GM21529 (cell line): ENCODE data around the gene UGT1A4.
"Not testable (repeated sequence)": the region's sequence is repeated elsewhere in the genome, so short reads cannot be mapped to it uniquely, and the experiment has no call there.

Experiments used
- ATAC-seq: cut with Tn5 transposase; IDR thresholded peaks from one replicate; pipeline ENCODE4 v1.9.1; 2021; ENCODE audit not compliant: unreplicated experiment

The UGT1A4 gene

DNA sequence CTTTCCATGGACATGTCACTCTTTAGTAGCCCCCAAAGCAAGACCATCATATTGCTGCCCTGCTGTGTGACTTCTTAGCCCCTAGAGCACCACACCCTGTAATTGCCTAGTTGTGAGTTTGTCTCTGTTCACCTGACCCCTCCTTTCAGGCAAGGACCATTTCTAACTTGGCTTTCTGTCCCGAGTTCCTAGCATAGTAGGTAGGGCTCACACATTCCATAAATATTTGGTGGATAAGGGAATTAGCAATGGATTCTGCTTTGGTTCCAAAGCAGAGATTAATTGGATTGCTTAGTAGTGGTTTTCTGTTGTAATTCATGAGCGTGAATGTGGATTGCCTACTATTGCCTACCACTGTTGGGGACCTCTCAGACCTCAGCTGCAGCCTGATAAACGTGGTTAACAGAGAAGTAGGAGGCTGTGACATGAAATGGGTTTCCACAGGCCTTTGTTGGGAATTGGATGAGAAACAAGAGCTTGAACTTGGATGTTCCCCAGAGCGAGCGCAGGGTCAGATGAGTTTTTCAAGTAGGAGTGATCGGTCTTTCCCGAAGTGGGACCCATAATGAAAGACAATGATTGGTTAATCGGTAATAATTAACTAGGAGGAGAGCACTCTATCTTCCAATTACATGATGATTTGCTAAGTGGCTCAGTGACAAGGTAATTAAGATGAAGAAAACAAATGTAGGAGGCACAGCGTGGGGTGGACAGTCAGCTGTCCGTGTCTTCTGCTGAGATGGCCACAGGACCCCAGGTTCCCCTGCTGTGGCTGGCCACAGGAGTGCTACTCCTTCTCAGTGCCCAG is 28.1 kb downstream of the UGT1A4 start:
- no peak for ATAC-seq

DNA sequence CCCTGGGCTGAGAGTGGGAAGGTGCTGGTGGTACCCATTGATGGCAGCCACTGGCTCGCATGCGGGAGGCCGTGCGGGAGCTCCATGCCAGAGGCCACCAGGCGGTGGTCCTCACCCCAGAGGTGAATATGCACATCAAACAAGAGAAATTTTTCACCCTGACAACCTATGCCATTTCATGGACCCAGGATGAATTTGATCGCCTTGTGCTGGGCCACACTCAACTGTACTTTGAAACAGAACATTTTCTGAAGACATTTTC is 28.7 kb downstream of the UGT1A4 start:
- ATAC-seq, result no peak

DNA sequence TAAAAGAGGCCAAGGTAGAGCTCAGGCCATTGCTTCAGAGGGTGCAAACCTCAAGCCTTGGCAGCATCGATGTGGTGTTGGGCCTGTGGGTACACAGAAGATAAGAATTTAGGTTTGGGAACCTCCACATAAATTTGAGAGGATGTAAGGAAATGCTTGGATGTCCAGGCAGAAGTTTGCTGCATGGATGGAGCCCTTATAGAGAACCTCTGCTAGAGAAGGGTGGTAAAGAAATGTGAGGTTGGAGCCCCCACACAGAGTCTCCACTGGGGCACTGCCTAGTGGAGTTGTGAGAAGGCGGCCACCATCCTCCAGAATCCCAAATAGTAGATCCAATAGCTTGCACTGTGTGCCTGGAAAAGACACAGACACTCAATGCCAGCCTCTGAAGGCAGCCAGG is 32.2 kb downstream of the UGT1A4 start:
- not testable (repeated sequence) for ATAC-seq

DNA sequence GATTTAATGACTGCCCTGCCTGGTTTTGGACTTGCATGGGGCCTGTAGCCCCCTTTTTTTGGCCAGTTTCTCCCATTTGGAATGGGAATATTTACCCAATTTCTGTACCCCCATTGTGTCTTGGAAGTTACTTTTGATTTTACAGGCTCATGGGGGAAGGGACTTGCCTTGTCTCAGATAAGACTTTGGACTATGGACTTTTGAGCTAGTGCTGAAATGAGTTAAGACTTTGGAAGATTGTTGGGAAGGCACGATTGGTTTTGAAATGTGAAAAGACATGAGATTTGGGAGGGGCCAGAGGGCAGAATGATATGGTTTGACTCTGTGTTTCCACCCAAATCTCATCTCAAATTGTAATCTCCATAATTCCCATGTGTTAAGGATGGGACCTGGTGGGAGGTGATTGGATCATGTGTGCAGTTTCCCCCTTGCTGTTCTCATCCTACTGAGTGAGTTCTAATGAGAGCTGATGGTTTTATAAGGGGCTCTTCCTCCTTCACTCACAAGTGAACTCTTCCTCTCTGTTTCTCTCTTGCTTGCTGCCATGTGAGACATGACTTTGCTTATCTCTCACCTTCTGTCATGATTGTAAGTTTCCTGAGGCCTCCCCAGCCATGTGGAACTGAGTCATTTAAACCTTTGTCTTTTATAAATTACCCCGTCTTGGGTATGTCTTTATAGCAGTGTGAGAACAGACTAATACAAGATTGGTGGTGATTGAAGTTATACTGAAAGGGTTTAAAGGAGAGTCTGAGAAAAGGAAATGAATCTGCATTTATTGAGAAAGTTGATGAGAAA is 32.9 kb downstream of the UGT1A4 start:
- ATAC-seq, result not testable (repeated sequence)

DNA sequence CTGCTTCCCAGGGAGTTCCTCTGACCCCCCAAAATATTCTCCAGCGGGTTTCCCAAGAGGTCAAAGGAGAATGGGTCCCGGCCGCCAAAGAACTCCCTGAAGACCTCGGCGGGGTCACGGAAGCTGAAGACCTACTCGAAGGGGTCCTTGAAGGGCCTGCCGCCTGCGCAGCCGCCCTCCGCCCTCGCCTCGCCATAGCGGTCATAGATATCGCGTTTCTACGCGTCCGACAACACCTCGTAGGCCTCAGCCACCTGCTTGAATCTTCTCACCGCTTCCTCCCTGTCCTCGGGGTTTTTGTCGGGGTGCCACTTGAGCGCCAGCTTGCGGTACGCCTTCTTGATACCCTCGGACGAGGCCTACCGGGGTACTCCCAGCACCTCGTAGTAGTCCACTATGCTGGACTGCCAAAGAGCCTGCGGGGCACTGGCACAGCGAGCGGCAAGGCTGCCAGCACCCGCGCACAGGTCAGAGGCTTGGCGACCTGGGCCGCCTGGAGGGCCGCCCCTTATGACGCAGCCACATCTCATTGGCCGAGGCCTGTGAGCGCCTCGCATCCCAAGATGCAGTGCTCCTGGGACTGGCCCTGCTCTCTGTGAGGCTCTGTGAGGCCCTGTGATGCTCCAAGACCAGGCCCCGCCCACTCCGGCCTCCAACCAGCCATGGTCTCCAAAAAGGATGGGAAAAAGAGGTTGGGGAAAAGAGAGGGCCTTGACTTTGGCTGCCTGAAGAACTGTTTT is 36.5 kb downstream of the UGT1A4 start:
- no peak for ATAC-seq

DNA sequence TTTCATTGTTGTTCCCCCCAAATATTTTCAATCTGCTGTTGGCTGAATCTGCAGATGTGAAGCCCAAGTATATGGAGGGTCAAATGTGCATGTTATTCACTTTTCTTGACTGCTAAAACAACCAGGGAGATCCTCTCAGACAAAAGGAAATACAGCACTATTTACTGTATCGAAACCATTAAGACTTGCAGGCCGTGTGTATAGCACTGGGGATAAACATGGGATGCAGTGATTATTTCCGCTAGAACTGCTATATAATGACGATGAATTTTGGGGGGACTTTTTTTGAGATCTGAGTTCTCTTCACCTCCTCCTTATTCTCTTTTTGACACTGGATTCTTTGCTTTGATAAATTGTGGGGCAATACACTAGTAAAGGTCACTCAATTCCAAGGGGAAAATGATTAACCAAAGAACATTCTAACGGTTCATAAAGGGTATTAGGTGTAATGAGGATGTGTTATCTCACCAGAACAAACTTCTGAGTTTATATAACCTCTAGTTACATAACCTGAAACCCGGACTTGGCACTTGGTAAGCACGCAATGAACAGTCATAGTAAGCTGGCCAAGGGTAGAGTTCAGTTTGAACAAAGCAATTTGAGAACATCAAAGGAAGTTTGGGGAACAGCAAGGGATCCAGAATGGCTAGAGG is 38.0 kb downstream of the UGT1A4 start:
- ATAC-seq, result no peak

DNA sequence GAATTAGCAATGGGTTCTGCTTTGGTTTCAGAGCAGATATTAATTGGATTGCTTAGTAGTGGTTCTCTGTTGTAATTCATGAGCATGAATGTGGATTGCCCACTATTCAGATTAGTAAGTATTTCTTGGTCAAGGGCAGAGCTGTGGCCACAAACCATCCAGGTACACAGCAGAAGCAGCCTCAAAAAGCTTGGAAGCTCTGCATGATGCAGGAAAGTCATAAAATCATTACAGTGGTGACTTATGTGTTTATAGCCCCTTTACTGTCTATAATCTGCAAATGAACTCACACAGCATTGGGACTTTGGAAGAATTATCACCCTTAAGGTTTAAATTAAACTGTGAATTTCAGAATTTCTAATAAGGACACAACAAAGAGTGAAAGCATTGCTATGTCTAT is 39.6 kb downstream of the UGT1A4 start:
- ATAC-seq, result no peak

DNA sequence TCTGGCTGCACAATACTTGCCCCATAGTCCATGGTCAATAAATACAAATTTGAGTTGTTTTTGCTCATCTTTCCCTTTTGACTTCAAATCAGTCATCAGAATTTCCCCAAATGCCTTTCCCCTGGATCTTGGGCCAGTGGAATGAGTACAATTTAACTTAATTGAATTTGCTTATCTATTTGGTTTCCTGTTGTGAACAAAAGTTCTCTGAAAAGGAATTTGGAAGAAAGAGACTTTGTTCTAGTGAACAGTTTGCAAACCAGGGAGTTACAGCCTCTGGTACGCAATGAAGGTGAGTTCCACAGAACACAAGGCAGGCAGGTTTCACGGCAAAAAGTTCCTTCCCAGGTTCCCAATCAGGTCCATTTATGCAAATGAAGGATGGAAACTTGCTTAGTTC is 40.3 kb downstream of the UGT1A4 start:
- no peak for ATAC-seq

DNA sequence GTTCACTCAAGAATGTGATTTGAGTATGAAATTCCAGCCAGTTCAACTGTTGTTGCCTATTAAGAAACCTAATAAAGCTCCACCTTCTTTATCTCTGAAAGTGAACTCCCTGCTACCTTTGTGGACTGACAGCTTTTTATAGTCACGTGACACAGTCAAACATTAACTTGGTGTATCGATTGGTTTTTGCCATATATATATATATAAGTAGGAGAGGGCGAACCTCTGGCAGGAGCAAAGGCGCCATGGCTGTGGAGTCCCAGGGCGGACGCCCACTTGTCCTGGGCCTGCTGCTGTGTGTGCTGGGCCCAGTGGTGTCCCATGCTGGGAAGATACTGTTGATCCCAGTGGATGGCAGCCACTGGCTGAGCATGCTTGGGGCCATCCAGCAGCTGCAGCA is 41.5 kb downstream of the UGT1A4 start, which contains the start of gene UGT1A1:
Gene UGT1A1, plus strand, starts transcription at position 228 of the 400 bp plus-strand sequence. Its CDS starts 18 bp downstream, at position 246.
- ATAC-seq, result no peak

DNA sequence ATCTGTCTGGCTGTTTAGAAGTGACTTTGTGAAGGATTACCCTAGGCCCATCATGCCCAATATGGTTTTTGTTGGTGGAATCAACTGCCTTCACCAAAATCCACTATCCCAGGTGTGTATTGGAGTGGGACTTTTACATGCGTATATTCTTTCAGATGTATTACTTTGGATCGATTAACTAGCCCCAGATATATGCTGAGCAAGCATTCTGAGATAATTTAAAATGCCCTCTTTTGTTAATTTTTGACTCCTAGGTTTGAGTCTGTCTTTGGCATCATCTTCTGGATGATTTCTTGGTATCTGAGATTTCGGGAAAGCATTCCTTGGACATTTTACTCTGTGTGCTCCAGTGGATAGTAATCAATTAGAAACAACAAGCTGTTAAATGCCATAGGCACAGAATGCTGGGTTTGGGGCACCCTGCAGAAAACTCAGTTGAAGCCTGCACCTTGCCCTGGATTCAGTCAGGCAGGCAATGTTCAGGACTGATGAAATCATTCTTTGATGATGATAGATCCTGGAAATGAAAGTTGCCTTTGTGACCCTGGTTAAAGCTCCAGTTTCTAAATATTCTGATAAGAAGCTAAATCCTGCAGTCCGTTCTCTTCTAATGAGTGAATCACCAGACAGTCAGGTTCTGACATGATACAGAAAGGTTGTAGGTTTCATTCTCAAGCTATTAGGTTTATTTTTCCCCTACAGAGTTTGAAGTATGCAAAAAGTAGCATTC is 42.7 kb downstream of the UGT1A4 start:
- ATAC-seq, result no peak

DNA sequence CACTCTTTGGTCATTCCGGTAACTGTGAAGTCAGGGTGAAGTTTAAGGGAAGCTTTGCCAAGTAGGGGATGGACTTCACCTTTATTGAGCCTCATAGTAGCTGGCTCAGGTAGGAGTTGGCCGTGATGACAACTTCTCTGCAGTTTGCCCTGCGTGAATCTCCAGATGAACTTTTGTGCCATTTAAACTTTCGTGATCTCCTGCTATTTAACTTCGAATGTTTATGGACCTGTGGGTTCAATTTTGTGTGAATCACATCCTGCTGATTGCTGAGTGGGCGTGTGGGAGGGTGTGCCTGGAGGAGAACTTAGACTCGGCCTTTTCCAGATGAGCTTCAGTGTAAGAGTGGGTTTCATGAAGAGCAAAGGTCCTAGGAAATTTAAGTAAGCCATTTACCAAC is 45.7 kb downstream of the UGT1A4 start:
- no peak for ATAC-seq

DNA sequence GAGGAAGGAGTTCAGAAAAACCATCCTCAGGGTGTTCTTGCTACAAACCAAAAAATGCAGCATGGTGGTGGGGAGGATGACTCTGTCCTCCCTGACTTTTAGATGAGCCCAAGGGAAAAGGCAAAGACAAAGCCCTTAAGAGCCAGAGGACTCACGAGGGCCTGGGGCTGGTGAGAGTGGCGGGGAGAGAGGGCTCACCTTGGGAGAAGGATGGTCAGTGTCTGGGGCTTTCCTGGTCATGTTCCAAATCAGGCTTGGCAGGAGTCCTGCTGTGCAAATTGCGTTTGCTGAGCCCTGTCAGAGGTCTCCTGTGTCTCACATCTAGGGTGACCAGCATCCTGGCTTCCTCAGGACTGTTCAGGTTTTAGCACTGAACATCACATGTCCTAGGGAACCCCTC is 46.2 kb downstream of the UGT1A4 start:
- ATAC-seq, result no peak

DNA sequence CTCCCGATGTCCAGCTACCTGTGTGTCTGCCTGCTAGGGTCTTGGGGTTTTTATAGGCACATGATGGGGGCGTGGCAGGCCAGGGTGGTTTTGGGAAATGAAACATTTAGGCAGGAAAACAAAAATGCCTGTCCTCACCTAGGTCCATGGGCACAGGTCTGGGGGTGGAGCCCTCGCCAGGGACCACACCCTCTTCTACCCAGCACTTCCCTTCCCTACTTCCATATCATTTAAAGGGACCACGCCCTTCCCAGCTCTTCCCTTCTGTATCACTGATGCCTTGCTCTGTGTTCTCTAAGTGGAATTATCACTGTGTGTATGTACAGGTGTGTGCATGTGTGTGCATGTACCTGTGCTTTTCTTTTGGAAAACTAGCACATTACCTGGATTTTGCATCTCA is 47.9 kb downstream of the UGT1A4 start:
- no peak for ATAC-seq

DNA sequence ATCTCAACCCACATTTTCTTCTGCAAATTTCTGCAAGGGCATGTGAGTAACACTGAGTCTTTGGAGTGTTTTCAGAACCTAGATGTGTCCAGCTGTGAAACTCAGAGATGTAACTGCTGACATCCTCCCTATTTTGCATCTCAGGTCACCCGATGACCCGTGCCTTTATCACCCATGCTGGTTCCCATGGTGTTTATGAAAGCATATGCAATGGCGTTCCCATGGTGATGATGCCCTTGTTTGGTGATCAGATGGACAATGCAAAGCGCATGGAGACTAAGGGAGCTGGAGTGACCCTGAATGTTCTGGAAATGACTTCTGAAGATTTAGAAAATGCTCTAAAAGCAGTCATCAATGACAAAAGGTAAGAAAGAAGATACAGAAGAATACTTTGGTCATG is 49.5 kb downstream of the UGT1A4 start:
- no peak for ATAC-seq

DNA sequence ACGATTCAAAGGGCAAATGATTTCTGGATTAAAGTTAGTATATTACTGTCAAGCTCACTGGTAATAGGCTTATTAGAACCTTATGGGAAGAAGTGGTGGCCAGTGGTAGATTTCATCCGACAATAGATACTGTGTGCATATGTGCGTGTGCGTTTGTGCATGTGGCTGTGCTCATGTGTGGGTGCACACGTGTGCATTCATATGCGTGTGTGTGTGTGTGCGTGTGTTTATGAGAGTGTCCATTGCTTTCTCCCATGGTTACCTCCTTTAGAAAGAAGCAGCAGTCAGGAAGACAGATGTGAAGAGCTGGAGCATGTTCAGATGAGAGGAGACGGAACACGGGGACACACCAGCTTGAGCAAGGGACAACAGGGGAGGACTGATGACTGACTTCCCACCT is 50.7 kb downstream of the UGT1A4 start:
- no peak for ATAC-seq

DNA sequence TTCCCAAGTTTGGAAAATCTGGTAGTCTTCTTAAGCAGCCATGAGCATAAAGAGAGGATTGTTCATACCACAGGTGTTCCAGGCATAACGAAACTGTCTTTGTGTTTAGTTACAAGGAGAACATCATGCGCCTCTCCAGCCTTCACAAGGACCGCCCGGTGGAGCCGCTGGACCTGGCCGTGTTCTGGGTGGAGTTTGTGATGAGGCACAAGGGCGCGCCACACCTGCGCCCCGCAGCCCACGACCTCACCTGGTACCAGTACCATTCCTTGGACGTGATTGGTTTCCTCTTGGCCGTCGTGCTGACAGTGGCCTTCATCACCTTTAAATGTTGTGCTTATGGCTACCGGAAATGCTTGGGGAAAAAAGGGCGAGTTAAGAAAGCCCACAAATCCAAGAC is 53.6 kb downstream of the UGT1A4 start:
- no peak for ATAC-seq

DNA sequence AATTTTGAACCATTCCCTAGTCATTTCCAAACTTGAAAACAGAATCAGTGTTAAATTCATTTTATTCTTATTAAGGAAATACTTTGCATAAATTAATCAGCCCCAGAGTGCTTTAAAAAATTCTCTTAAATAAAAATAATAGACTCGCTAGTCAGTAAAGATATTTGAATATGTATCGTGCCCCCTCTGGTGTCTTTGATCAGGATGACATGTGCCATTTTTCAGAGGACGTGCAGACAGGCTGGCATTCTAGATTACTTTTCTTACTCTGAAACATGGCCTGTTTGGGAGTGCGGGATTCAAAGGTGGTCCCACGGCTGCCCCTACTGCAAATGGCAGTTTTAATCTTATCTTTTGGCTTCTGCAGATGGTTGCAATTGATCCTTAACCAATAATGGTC is 54.0 kb downstream of the UGT1A4 start:
- ATAC-seq, result no peak

DNA sequence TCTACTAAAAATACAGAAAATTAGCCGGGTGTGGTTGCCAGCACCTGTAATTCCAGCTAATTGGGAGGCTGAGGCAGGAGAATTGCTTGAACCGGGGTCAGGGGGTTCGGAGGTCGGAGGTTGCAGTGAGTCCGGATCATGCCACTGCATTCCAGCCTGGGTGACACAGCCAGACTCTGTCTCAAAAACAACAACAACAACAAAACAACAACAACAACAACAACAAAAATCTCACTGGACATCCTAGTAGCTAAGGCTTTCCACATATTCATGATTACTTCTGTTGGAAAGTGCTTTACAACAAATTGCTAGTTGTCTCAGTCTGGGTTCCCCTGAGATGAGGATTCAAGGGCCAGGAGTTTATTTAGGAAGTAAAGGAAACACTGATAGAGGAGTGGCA is 55.3 kb downstream of the UGT1A4 start:
- ATAC-seq, result no peak

DNA sequence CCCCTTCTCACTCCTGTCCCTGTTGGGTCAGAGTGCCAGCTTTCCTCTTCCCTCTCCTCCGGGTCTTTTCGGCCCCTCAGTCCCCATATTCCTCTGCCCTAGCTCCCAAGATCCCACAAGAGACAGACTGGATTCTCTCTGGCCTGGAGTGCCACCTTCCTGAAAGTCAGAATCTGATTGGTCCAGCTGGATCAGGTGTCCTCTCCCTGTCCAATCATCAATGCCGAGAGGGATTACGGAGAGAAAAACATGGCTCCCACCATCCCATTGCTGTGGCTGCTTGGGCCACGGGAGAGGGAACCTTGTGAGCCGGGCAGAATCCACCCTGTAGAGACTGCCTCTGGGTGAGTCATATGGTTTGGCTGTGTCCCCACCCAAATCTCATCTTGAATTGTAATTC is 56.9 kb downstream of the UGT1A4 start:
- ATAC-seq, result no peak

DNA sequence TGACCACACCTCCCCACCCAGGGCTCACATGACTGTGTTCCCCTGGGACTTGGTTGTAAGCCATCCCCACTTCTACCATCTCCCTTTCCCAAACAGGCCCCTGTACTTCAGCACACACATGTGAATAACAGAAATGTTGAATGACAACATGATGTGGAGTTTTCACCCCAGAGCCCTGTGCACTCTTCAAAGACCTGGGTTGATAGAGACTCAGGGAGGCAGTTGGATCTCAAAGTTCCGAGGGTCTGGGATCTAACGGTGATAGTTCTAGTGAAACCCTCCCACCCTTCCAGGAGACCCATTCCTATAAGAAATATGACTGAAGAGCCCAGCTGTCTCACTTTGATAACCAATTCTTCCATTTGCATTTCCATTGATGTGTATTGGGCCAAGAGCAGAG is 59.5 kb downstream of the UGT1A4 start, which contains the start of gene MROH2A:
Gene MROH2A, plus strand, starts transcription at position 301 of the 400 bp plus-strand sequence. CDS start 1,029 bp downstream, outside the sequence.
- ATAC-seq, result no peak

DNA sequence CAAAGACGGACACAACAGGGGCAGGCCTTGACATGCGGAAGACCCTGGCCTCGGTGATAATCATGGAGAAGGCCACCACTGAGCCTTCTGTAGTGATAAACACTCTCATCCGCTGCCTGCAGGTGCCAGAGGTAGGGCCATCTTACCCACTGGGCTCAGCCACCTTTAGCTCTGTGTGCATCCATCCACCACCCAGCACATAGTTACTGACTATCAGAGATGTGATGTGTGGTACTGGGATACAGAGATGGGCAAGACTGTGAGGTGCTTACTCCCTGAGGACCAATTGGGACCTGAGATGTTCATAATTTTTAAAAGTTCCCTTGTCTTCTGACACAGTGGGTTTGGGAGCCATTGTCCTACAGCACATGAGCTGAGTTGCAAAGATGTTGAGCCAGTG is 61.2 kb downstream of the UGT1A4 start:
- ATAC-seq, result no peak
